IMR-90 (cell line): Measurements from ENCODE around the gene FNDC3B. TPM values are rescaled to one million over a fixed set of nuclear protein-coding genes. Genes with fewer than 3 reads are reported as not detected.

Experiments
- ATAC-seq: fragments of 200-7000 bp; cut with Tn5 transposase; 2 replicates; pipeline ENCODE4 v1.9.1; 2020; ENCODE audit warnings: low read depth, mild to moderate bottlenecking, moderate library complexity
- BruUV-seq: library from RNA; stranded (reverse); fragments of 400-500 nt; replicated peaks from 2 replicates; lab custom pipeline; 2021; lab: Mats Ljungman, UMichigan
- CTCF ChIA-PET: fragments of 300-600 bp; formaldehyde crosslinking; extraction: SDS; loops from one replicate; lab custom pipeline; 2021; ENCODE audit warnings: antibody characterized with exemption; lab: Yijun Ruan, JAX
- POLR2A ChIA-PET: fragments of 300-600 bp; sonication (Branson Sonifier 250); formaldehyde crosslinking; loops from one replicate; lab custom pipeline; 2022; ENCODE audit warnings: antibody characterized with exemption; ENCODE audit not compliant: unreplicated experiment; lab: Charles Lee
- DNase-seq: peaks from one replicate; pipeline ENCODE4 v3.0.0; 2013
- H2AFZ ChIP-seq: replicated peaks from 2 replicates; pipeline ENCODE3; 2013; ENCODE audit warnings: low read length, mild to moderate bottlenecking; ENCODE audit not compliant: poor library complexity
- H2AK5ac ChIP-seq: 2 replicates; pipeline ENCODE4 v1.6.1; 2013; ENCODE audit warnings: low read depth, low read length, inconsistent platforms
- H2AK9ac ChIP-seq: replicated peaks from 2 replicates; pipeline ENCODE3; 2013; ENCODE audit warnings: mild to moderate bottlenecking, low read depth, low read length, moderate library complexity; ENCODE audit not compliant: poor library complexity
- H2BK120ac ChIP-seq: 2 replicates; pipeline ENCODE4 v1.6.1; 2013; ENCODE audit warnings: low read depth, low read length, inconsistent platforms
- H2BK15ac ChIP-seq: 3 replicates; pipeline ENCODE4 v1.6.1; 2013; ENCODE audit warnings: low read depth, low read length, inconsistent platforms
- H2BK20ac ChIP-seq: 2 replicates; pipeline ENCODE4 v1.6.1; 2013; ENCODE audit warnings: low read depth, mild to moderate bottlenecking, inconsistent platforms, low read length, moderate library complexity
- H2BK5ac ChIP-seq: 2 replicates; pipeline ENCODE4 v1.6.1; 2013; ENCODE audit warnings: mild to moderate bottlenecking, low read depth, low read length, inconsistent platforms; ENCODE audit not compliant: poor library complexity, severe bottlenecking
- H3K14ac ChIP-seq: replicated peaks from 2 replicates; pipeline ENCODE4 v1.6.1; 2013; ENCODE audit warnings: low read depth, low read length, inconsistent platforms
- H3K18ac ChIP-seq: 2 replicates; pipeline ENCODE4 v1.6.1; 2013; ENCODE audit warnings: low read depth, low read length, control low read depth
- H3K23ac ChIP-seq: 2 replicates; pipeline ENCODE4 v1.6.1; 2013; ENCODE audit warnings: low read depth, low read length, inconsistent platforms
- H3K27ac ChIP-seq: 2 replicates; pipeline ENCODE4 v1.5.1; 2013; ENCODE audit warnings: mild to moderate bottlenecking, control low read depth, low read length; ENCODE audit not compliant: insufficient read depth
- H3K27me3 ChIP-seq: 2 replicates; pipeline ENCODE4 v1.6.1; 2013; ENCODE audit warnings: low read length; ENCODE audit not compliant: control insufficient read depth, insufficient read depth
- H3K36me3 ChIP-seq: 2 replicates; pipeline ENCODE4 v1.6.1; 2013; ENCODE audit warnings: low read length, mixed read lengths; ENCODE audit not compliant: control insufficient read depth, insufficient read depth
- H3K4ac ChIP-seq: 2 replicates; pipeline ENCODE4 v1.6.1; 2013; ENCODE audit warnings: low read depth, low read length, inconsistent platforms
- H3K4me1 ChIP-seq: 2 replicates; pipeline ENCODE4 v1.6.1; 2013; ENCODE audit warnings: low read length, mixed read lengths; ENCODE audit not compliant: control insufficient read depth, insufficient read depth
- H3K4me2 ChIP-seq: 2 replicates; pipeline ENCODE4 v1.6.1; 2013; ENCODE audit warnings: low read depth, mild to moderate bottlenecking, control low read depth, low read length, moderate library complexity
- H3K4me3 ChIP-seq: 2 replicates; pipeline ENCODE4 v1.5.1; 2013; ENCODE audit warnings: low read depth, mild to moderate bottlenecking, control low read depth, low read length, moderate library complexity; ENCODE audit not compliant: insufficient read depth
- H3K56ac ChIP-seq: 2 replicates; pipeline ENCODE4 v1.6.1; 2013; ENCODE audit warnings: low read length, inconsistent platforms; ENCODE audit not compliant: insufficient read depth; ENCODE audit errors: extremely low read depth
- H3K79me1 ChIP-seq, 2 experiments: 2 replicates each; pipeline ENCODE4 v1.6.1; 2013; ENCODE audit warnings: low read length in 2 of 2, inconsistent platforms in 1 of 2, low read depth in 1 of 2
- H3K9ac ChIP-seq: 2 replicates; pipeline ENCODE4 v1.6.1; 2013; ENCODE audit warnings: low read depth, low read length, control low read depth
- H3K9me1 ChIP-seq: 2 replicates; pipeline ENCODE4 v1.6.1; 2013; ENCODE audit warnings: low read length, inconsistent platforms; ENCODE audit not compliant: insufficient read depth
- H3K9me3 ChIP-seq: 2 replicates; pipeline ENCODE4 v1.6.1; 2013; ENCODE audit warnings: low read length; ENCODE audit not compliant: control insufficient read depth, insufficient read depth
- H4K20me1 ChIP-seq: 2 replicates; pipeline ENCODE4 v1.6.1; 2013; ENCODE audit warnings: low read length, inconsistent platforms; ENCODE audit not compliant: insufficient read depth
- H4K5ac ChIP-seq: 2 replicates; pipeline ENCODE4 v1.6.1; 2013; ENCODE audit warnings: mild to moderate bottlenecking, low read depth, low read length, control low read depth
- H4K8ac ChIP-seq, 2 experiments: 2 replicates each; pipeline ENCODE4 v1.6.1; 2013; ENCODE audit warnings: low read depth in 2 of 2, low read length in 2 of 2, control low read depth in 1 of 2, inconsistent platforms in 1 of 2
- H4K91ac ChIP-seq: 2 replicates; pipeline ENCODE4 v1.6.1; 2013; ENCODE audit warnings: low read depth, low read length, inconsistent platforms; ENCODE audit not compliant: insufficient read depth
- BHLHE40 ChIP-seq: fragments of 150-350 bp; IDR thresholded peaks from 2 replicates; pipeline ENCODE4 v1.6.1; 2016; ENCODE audit warnings: mild to moderate bottlenecking, low read depth, low read length
- CEBPB ChIP-seq: IDR thresholded peaks from 2 replicates; pipeline ENCODE4 v1.6.1; 2012; ENCODE audit warnings: low read depth, low read length, improper control_type of control experiment
- CHD1 ChIP-seq: IDR thresholded peaks from 2 replicates; pipeline ENCODE4 v1.6.1; 2012; ENCODE audit warnings: low read depth, low read length, improper control_type of control experiment
- CTCF ChIP-seq: conservative IDR thresholded peaks from 2 replicates; pipeline ENCODE4 v1.5.1; 2012; ENCODE audit warnings: mild to moderate bottlenecking, low read depth, low read length, improper control_type of control experiment
- FOS ChIP-seq: fragments of 150-350 bp; IDR thresholded peaks from 2 replicates; pipeline ENCODE4 v1.6.1; 2016; ENCODE audit warnings: low read depth, low read length
- MAFK ChIP-seq: IDR thresholded peaks from 2 replicates; pipeline ENCODE4 v1.6.1; 2012; ENCODE audit warnings: low read depth, low read length, improper control_type of control experiment
- MAZ ChIP-seq: IDR thresholded peaks from 2 replicates; pipeline ENCODE4 v1.6.1; 2012; ENCODE audit warnings: low read depth, mild to moderate bottlenecking, low read length, improper control_type of control experiment, moderate library complexity, borderline replicate concordance
- MXI1 ChIP-seq: IDR thresholded peaks from 2 replicates; pipeline ENCODE4 v1.6.1; 2012; ENCODE audit warnings: low read depth, mild to moderate bottlenecking, low read length, moderate library complexity, borderline replicate concordance
- NFE2L2 ChIP-seq: fragments of 150-350 bp; IDR thresholded peaks from 2 replicates; pipeline ENCODE4 v1.6.1; 2016; ENCODE audit warnings: low read depth, mild to moderate bottlenecking, low read length
- POLR2A ChIP-seq: IDR thresholded peaks from 2 replicates; pipeline ENCODE4 v1.6.1; 2012; ENCODE audit warnings: mild to moderate bottlenecking, low read depth, low read length
- RAD21 ChIP-seq: IDR thresholded peaks from 2 replicates; pipeline ENCODE4 v1.6.1; 2012; ENCODE audit warnings: low read length, improper control_type of control experiment
- RCOR1 ChIP-seq: IDR thresholded peaks from 2 replicates; pipeline ENCODE4 v1.6.1; 2012; ENCODE audit warnings: mild to moderate bottlenecking, low read length, improper control_type of control experiment; ENCODE audit not compliant: insufficient replicate concordance
- SMC3 ChIP-seq: fragments of 150-350 bp; IDR thresholded peaks from 2 replicates; pipeline ENCODE4 v1.6.1; 2016; ENCODE audit warnings: low read depth, mild to moderate bottlenecking, antibody characterized with exemption, low read length, moderate library complexity
- WGBS, 2 experiments: methylation state at CpG; one replicate each; pipeline versions ENCODE4 v1.1.5 to v1.1.7; 2013; ENCODE audit warnings: missing lambda C conversion rate in 2 of 2; ENCODE audit not compliant: insufficient read length in 1 of 2; ENCODE audit errors: extremely low coverage in 2 of 2; 5-methylcytosine and 5-hydroxymethylcytosine counted together
- dilution Hi-C: fragments of 300-500 bp; cut with HindIII; formaldehyde crosslinking; loops from one replicate; pipeline ENCODE4 v1.14.3; 2018; ENCODE audit warnings: low sequenced_read_pairs; ENCODE audit not compliant: unreplicated experiment
- in situ Hi-C: fragments of 300-500 bp; cut with MboI; formaldehyde crosslinking; loops from 3 replicates; pipeline ENCODE4 v1.14.3; 2019; ENCODE audit warnings: low sequenced_read_pairs, inconsistent platforms, mixed read lengths
- intact Hi-C: fragments of 100-400 bp; cut with micrococcal nuclease; formaldehyde crosslinking; loops from 2 replicates; pipeline ENCODE4 v1.10.0; 2022
- polyA plus RNA-seq, 3 experiments: library from polyadenylated mRNA; depleted of rRNA; stranded (reverse); fragments of >200 nt; gene quantifications; 2 replicates each; pipeline ENCODE4 v1.2.3, GENCODE V29; 2012; ENCODE audit warnings: low replicate concordance in 1 of 3
- total RNA-seq: library from RNA; depleted of rRNA; stranded (reverse); fragments of >200 nt; gene quantifications from 2 replicates; pipeline ENCODE4 v1.2.3, GENCODE V29; 2012
- TF ChIP-seq, protein P1 (sequence below): fragments of 150-350 bp; IDR thresholded peaks from 2 replicates; pipeline ENCODE4 v1.6.1; 2017; ENCODE audit warnings: mild to moderate bottlenecking, antibody characterized with exemption, low read length, low read depth

FNDC3B gene
- total and polyA plus RNA-seq, 2 of the 4 experiments (the other 2 are of a cell fraction), result 23.9 to 150 TPM

- Histone ChIP-seq H2BK120ac (no peak overlapping the region), H3K56ac (no peak overlapping the region), H4K8ac (no peak overlapping the region), H2BK5ac (no peak overlapping the region), H3K27ac (no peak overlapping the region), H2AFZ (no peak overlapping the region), H3K23ac (peak overlapping the region; percentile 39; the same call in 1 of the 2 replicates), H4K5ac (no peak overlapping the region), H3K18ac (no peak overlapping the region), H3K36me3 (peaks cover 31% of the 10 kb centered on the region), H4K20me1 (peaks cover 14% of the 10 kb centered on the region; the same call in 1 of the 2 replicates), H3K4ac (no peak overlapping the region), H4K91ac (no peak overlapping the region; the same call in 1 of the 2 replicates), H3K9ac (no peak overlapping the region), H3K27me3 (no peaks in the 10 kb centered on the region), H2BK20ac (no peak overlapping the region), H3K4me2 (no peak overlapping the region), H2AK5ac (no peak overlapping the region), H2BK15ac (no peak overlapping the region), H3K14ac (0 out of 2 replicates have a peak overlapping the region, but pooled peaks have one; percentile 54), H3K4me3 (no peak overlapping the region), H2AK9ac (no peak overlapping the region), H3K4me1 (peaks cover 10% of the 10 kb centered on the region), H3K79me1 (peaks cover 15 to 52% of the 10 kb centered on the region in 2 experiments), H3K9me3 (no peaks in the 10 kb centered on the region), H3K9me1 (peaks cover 15% of the 10 kb centered on the region)
- no TSS peak for BruUV-seq
- ATAC-seq, result no peak
- no peak for DNase-seq
- ChIA-PET CTCF (no interaction called here), POLR2A (no interaction called here)
- in situ Hi-C loops, result no loop called here
- dilution Hi-C loops, result no loop called here
- TF ChIP-seq, protein P1, sequence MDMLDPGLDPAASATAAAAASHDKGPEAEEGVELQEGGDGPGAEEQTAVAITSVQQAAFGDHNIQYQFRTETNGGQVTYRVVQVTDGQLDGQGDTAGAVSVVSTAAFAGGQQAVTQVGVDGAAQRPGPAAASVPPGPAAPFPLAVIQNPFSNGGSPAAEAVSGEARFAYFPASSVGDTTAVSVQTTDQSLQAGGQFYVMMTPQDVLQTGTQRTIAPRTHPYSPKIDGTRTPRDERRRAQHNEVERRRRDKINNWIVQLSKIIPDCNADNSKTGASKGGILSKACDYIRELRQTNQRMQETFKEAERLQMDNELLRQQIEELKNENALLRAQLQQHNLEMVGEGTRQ, result no peak
- TF ChIP-seq RCOR1 (no peak), MAFK (no peak), MXI1 (no peak), CTCF (no peak), MAZ (no peak), BHLHE40 (no peak), CHD1 (no peak), POLR2A (no peak), SMC3 (no peak), FOS (no peak), CEBPB (no peak), RAD21 (no peak), NFE2L2 (no peak)
- intact Hi-C loops, result no loop called here
- WGBS, 2 experiments, result 73% methylated on average over 3 of the region's 5 CpGs; no CpG with 5 or more reads in 1 of the 2 experiments
These were observed 213.8 kb downstream of the FNDC3B start for GRCh38 chr3:172253200-172253599.
